Measurements from ENCODE around the gene NPTX2.

Gene NPTX2

GRCh38 chr7:98654524-98655272 lies 37.6 kb downstream of the NPTX2 start:
- DNase-seq (ENCODE audit: low read depth in 2 of 2), result no peak

- DNase-seq (ENCODE audit: low read depth in 2 of 2), result no peak
These were observed 38.5 kb downstream of the NPTX2 start for GRCh38 chr7:98655611-98656010.

GRCh38 chr7:98656899-98657298 lies 39.8 kb downstream of the NPTX2 start:
- no peak for DNase-seq (ENCODE audit: low read depth in 2 of 2)

GRCh38 chr7:98657736-98658135 lies 40.7 kb downstream of the NPTX2 start:
- no peak for DNase-seq (ENCODE audit: low read depth in 2 of 2)

GRCh38 chr7:98659756-98660155 lies 42.7 kb downstream of the NPTX2 start:
- no peak for DNase-seq (ENCODE audit: low read depth in 2 of 2)

- no peak for DNase-seq (ENCODE audit: low read depth in 2 of 2)
These were observed 44.5 kb downstream of the NPTX2 start for GRCh38 chr7:98661607-98662006.

- DNase-seq (ENCODE audit: low read depth in 2 of 2), result no peak
These were observed 45.2 kb downstream of the NPTX2 start for GRCh38 chr7:98662289-98662688.

- DNase-seq (ENCODE audit: low read depth in 2 of 2), result no peak
These were observed 47.8 kb downstream of the NPTX2 start for GRCh38 chr7:98664882-98665281.

GRCh38 chr7:98668255-98668654 lies 51.2 kb downstream of the NPTX2 start:
- DNase-seq (ENCODE audit: low read depth in 2 of 2), result no peak

- no peak for DNase-seq (ENCODE audit: low read depth in 2 of 2)
These were observed 52.4 kb downstream of the NPTX2 start for GRCh38 chr7:98669329-98670000.

- no peak for DNase-seq (ENCODE audit: low read depth in 2 of 2)
These were observed 53.1 kb downstream of the NPTX2 start for GRCh38 chr7:98670186-98670585.

- DNase-seq (ENCODE audit: low read depth in 2 of 2), result no peak
These were observed 54.7 kb downstream of the NPTX2 start for GRCh38 chr7:98671733-98672331.

GRCh38 chr7:98674461-98674860 lies 57.4 kb downstream of the NPTX2 start:
- DNase-seq (ENCODE audit: low read depth in 2 of 2), result no peak

- no peak for DNase-seq (ENCODE audit: low read depth in 2 of 2)
These were observed 57.8 kb downstream of the NPTX2 start for GRCh38 chr7:98674881-98675280.

- no peak for DNase-seq (ENCODE audit: low read depth in 2 of 2)
These were observed 61.1 kb downstream of the NPTX2 start for GRCh38 chr7:98678215-98678614.
